CD4-positive, alpha-beta T cell treated with Interleukin-1 beta for 1 hour (primary cell): Measurements from ENCODE around the gene FTL.
"Not testable (repeated sequence)": the region's sequence is repeated elsewhere in the genome, so short reads cannot be mapped to it uniquely, and the experiment has no call there.

Source experiments
- DNase-seq, 2 donors: peaks; one replicate each; pipeline ENCODE4 v3.0.0-alpha.2; 2020 to 2022

FTL gene

GRCh38 chr19:48965040-48965805 lies at the start of gene FTL:
FTL (plus strand) TSS chr19:48965309; CDS start chr19:48965508, 199 bp downstream.
- DNase-seq = peak; percentile 93 to 96

DNA sequence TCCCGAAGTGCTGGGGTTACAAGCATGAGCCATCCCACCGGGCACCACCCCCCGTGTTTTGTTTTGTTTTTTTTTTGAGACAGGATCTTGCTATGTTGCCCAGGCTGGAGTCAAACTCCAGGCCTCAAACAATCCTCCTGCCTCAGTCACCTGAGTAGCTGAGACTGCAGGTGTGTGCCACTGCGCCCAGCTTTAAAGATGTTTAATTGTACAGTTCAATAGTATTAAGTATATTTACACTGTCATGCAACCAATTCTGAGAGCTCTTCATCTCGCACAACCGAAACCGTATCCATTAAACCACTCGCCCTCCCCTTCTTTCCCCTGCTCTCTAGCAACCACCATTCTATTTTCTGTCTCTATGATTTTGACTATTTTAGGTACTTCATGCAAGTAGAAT lies 49.4 kb upstream of the FTL start:
- DNase-seq = no peak

- DNase-seq = no peak
These were observed 47.0 kb upstream of the FTL start for GRCh38 chr19:48918071-48918470.

GRCh38 chr19:48918801-48919247 lies 46.3 kb upstream of the FTL start:
- DNase-seq = peak; percentile 22 to 28

- DNase-seq = not testable (repeated sequence)
These were observed 45.8 kb upstream of the FTL start for GRCh38 chr19:48919271-48919670.

DNA sequence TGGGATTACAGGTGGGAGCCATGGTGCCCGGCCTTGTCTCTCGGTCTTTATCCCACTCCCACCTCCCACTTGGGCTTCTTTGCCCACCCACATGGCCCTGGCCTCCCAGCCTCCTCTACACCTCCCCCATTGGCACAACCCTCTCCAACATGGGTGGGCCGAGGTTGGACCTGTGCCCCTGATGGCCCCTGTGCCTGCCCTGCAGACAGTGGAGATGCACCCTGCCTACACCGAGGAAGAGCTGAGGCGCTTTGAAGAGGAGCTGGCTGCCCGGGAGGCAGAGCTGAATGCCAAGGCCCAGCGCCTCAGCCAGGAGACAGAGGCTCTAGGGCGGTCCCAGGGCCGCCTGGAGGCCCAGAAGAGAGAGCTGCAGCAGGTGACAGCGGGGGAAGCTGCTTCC lies 44.2 kb upstream of the FTL start:
- DNase-seq = no peak

DNA sequence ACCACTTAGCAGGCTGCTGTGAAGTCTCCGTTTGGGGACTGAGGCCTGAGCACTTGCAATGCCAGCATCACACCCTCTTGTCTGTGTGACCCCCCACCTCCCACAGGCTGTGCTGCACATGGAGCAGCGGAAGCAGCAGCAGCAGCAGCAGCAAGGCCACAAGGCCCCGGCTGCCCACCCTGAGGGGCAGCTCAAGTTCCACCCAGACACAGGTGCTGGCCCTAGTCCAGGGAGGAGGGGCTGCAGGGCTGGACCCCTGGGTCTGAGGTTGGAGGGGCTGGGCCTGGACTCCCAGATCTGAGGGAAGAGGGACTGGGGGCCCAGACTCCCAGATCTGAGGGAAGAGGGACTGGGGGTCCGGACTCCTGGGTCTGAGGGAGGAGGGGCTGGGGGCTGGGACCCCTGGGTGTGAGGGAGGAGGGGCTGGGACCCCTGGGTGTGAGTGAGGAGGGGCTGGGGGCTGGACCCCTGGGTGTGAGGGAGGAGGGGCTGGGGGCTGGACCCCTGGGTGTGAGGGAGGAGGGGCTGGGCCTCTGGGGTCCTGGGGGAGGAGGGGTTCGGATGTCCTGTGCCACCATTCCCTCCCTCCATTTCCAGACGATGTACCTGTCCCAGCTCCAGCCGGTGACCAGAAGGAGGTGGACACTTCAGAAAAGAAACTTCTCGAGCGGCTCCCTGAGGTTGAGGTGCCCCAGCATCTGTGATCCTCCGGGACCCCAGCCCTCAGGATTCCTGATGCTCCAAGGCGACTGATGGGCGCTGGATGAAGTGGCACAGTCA lies 43.2 kb upstream of the FTL start:
- no peak for DNase-seq

- no peak for DNase-seq
These were observed 42.3 kb upstream of the FTL start for GRCh38 chr19:48922548-48923490.

- no peak for DNase-seq
These were observed 39.8 kb upstream of the FTL start for GRCh38 chr19:48925240-48925843.

DNA sequence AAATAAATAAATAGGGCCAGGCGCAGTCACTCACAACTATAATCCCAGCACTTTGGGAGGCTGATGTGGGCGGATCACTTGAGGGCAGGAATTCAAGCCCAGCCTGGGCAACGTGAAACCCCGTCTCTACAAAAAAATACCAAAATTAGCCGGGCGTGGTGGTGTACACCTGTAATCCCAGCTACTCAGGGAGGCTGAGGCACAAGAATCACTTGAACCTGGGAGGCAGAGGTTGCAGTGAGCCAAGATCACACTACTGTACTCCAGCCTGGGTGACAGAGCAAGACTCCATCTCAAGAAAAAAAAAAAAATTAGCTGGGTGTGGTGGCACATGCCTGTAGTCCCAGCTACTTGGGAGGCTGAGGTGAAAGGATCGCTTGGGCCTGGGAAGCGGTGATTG lies 39.2 kb upstream of the FTL start:
- not testable (repeated sequence) for DNase-seq

DNA sequence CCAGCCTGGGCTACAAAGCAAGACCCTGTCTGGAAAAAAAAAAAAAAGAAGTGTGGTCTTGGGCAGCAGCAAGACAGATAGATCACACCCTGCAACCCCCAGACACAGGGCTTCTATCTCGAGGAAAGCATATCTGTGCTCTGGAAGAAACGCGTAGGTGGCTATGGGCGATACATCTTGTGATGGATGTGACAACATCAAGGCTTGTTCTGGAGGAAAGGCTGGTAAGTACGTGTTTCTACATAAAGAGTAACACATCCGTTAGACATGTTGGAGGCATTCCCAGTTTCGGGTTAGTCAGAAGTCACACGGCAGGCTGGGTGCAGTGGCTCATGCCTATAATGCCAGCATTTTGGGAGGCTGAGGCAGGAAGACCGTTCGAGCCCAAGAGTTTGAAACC lies 38.2 kb upstream of the FTL start:
- DNase-seq = no peak

DNA sequence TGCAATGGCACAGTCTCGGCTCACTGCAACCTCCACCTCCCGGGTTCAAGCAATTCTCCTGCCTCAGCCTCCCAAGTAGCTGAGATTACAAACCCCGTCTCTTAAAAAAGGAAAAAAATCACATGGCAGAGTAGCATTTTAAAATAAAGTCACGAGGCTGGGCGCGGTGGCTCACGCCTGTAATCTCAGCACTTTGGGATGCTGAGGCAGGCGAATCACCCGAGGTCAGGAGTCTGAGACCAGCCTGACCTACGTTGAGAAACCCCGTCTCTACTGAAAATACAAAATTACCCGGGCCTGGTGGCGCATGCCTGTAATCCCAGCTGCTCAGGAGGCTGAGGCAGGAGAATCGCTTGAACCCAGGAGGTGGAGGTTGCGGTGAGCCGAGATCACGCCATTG lies 37.4 kb upstream of the FTL start:
- DNase-seq = not testable (repeated sequence)

DNA sequence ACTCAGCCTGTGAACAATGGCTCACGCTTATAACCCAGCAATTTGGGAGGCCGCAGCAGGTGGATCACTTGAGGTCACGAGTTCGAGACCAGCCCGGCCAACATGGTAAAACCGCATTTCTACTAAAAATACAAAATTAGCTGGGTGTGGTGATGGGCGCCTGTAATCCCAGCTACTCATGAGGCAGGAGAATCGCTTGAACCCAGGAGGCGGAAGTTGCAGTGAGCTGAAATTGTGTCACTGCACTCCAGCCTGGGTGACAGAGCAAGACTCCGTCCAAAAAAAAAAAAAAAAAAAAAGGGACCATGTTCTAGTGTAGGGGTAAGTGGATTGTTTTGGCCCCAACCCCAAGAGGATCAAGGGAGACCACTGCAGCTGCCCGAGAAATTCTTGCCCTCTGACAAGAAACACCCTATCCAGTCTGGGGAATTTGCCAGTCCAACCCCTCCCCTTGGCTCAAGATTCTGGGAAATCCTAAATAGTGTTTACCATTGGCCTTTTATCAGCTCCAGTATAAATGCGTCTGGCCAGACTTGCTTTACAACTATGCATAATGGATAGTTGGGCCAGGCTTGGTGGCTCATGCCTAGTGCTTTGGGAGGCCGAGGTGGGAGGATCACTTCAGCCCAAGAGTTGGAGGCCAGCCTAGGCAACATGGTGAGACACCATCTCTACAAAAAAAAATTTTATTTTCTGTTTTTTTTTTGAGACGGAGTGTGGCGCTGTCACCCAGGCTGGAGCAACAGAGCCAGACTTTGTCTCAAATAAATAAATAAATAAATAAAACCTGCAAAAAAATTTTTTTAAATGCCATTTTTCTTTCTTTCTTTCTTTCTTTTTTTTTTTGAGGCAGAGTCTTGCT lies 36.7 kb upstream of the FTL start:
- DNase-seq = no peak

- peak; percentile 90 to 92 for DNase-seq
These were observed 31.7 kb upstream of the FTL start, which contains the start of gene DHDH for GRCh38 chr19:48933382-48933932. DHDH (plus strand) TSS chr19:48933699; CDS start chr19:48933722, 23 bp downstream.

GRCh38 chr19:48934837-48935236 lies 30.3 kb upstream of the FTL start:
- DNase-seq = no peak

DNA sequence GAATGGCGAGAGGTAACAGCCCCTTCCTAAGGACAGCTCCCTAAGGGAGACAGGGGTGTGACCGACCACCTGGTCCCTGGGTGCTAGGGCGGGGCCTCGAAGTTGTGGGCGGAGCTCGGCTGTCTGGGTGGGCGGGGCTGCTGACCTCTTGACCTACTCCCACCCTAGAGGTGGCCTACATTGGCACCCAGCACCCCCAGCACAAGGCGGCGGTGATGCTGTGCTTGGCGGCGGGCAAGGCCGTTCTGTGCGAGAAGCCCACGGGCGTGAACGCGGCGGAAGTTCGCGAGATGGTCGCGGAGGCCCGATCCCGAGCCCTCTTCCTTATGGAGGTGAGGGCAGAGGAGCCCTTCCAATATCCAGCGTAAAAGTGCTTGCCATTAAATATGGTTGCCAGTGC lies 29.2 kb upstream of the FTL start:
- no peak for DNase-seq

GRCh38 chr19:48938256-48938655 lies 26.9 kb upstream of the FTL start:
- DNase-seq = no peak

DNA sequence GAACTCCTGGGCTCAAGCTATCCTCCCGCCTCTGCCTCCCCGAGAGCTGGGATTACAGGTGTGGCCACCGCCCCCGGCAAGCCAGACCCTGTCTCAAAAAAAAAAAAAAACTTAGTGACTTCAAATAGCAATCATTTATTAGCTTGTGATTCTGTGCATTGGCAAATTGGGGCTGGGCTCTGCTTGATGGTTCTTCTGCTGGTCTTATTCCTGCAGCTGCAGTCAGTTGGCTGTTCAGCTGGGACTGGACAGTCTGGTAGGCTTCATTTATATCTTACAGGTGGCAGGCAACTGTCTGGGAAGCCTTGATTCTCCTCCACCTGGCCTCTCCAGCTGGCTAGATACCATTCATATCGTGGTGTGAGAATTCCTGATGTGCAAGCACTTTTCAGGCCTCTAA lies 24.2 kb upstream of the FTL start:
- no peak for DNase-seq

DNA sequence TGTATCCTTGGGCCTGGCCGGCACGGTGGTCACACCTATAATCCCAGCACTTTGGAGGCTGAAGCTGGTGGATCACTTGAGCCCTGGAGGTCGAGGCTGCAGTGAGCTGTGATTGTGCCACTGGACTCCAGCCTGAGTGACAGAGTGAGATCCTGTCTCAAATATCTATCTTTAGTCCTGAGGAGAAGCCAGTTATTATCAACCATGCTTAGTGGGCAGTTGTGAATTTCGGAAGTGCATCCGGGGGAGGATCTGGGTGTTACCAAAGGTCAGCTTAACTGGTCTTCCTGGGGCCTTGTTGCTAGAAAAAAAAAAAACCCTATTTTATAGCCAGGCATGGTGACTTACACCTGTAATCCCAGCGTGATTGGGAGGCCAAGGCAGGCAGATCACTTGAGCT lies 22.0 kb upstream of the FTL start:
- DNase-seq = no peak

DNA sequence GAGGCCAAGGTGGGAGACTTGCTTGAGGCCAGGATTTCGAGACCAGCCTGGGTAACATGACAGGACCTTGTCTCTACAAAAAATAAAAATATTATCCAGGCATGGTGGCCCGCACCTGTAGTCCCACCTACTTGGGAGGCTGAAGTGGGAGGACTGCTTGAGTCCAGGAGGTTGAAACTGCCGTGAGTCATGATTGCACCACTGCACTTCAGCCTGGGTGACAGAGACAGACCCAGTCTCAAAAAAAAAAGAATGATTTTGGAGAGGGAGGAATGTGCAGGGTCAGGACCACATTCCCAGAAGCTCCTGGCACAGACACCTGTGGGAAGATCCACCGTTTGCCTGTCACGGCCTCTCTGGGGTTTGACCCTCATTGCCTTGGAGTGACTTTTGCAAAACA lies 19.7 kb upstream of the FTL start:
- DNase-seq = no peak

DNA sequence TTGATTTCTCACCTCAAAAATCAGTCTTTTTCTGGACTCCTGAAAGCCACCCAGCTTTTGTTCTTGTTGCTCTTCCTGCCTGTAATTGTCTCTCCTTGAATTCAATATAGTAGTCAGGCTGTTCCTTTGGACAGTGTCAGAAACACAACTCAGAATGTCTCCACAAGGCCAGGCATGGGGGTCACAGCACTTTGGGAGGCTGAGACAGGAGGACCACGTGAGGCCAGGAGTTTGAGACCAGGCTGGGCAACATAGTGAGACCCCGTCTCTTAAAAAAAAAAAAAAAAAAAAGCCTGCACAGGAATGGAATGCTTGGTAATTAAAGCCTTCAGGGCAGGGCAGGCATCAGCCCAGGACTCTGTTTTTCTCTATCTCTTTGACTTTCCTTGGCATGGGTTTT lies 19.3 kb upstream of the FTL start:
- no peak for DNase-seq
